ENCODE data around the gene NR5A1. TPM values are rescaled to one million over a fixed set of nuclear protein-coding genes. Genes with fewer than 3 reads are reported as not detected.

NR5A1 gene
- total RNA-seq, 1 donor from 2014 or later, result 0.12 TPM

- peaks cover 75% of the 10 kb centered on the region for H3K27me3 Mint-ChIP-seq
- no peaks in the 10 kb centered on the region for H3K36me3 Mint-ChIP-seq
- no peak overlapping the region for H3K4me3 Mint-ChIP-seq
- DNase-seq (ENCODE audit: extremely low spot score, unreplicated experiment), result no peak
- TF ChIP-seq CTCF (conservative IDR thresholded peaks at IDR 0.05), result no peak
- H3K27ac Mint-ChIP-seq, result no peak overlapping the region
- H3K4me1 Mint-ChIP-seq (ENCODE audit: unreplicated experiment), result peaks cover 4% of the 10 kb centered on the region
- no peaks in the 10 kb centered on the region for H3K9me3 Mint-ChIP-seq
These were observed 5.4 kb downstream of the NR5A1 start for GRCh38 chr9:124501771-124502320.

GRCh38 chr9:124500796-124501611 is 6.2 kb downstream of the NR5A1 start:
- no peak for TF ChIP-seq CTCF (conservative IDR thresholded peaks at IDR 0.05)
- H3K4me1 Mint-ChIP-seq (ENCODE audit: unreplicated experiment), result peaks cover 4% of the 10 kb centered on the region
- H3K27me3 Mint-ChIP-seq, result peaks cover 71% of the 10 kb centered on the region
- no peak for DNase-seq (ENCODE audit: extremely low spot score, unreplicated experiment)
- H3K4me3 Mint-ChIP-seq, result no peak overlapping the region
- no peaks in the 10 kb centered on the region for H3K9me3 Mint-ChIP-seq
- H3K27ac Mint-ChIP-seq, result no peak overlapping the region
- no peaks in the 10 kb centered on the region for H3K36me3 Mint-ChIP-seq

- Mint-ChIP-seq H3K27me3 (peaks cover 67% of the 10 kb centered on the region), H3K36me3 (no peaks in the 10 kb centered on the region)
These were observed 7.0 kb downstream of the NR5A1 start for GRCh38 chr9:124500028-124500795.

GRCh38 chr9:124499216-124499615 is 8.0 kb downstream of the NR5A1 start:
- TF ChIP-seq CTCF (conservative IDR thresholded peaks at IDR 0.05), result no peak
- no peak for DNase-seq (ENCODE audit: extremely low spot score, unreplicated experiment)
- Mint-ChIP-seq H3K4me3 (no peak overlapping the region), H3K27me3 (peaks cover 68% of the 10 kb centered on the region), H3K36me3 (no peaks in the 10 kb centered on the region), H3K4me1 (ENCODE audit: unreplicated experiment) (peaks cover 4% of the 10 kb centered on the region), H3K27ac (no peak overlapping the region), H3K9me3 (no peaks in the 10 kb centered on the region)

More at GRCh38 chr9:124500028-124500795, 7.0 kb downstream of the NR5A1 start:
- Mint-ChIP-seq H3K27ac (no peak overlapping the region), H3K4me3 (no peak overlapping the region), H3K4me1 (ENCODE audit: unreplicated experiment) (peaks cover 4% of the 10 kb centered on the region), H3K9me3 (no peaks in the 10 kb centered on the region)
- no peak for TF ChIP-seq CTCF (conservative IDR thresholded peaks at IDR 0.05)
- DNase-seq (ENCODE audit: extremely low spot score, unreplicated experiment), result no peak

- H3K27me3 Mint-ChIP-seq, result peaks cover 66% of the 10 kb centered on the region
- H3K27ac Mint-ChIP-seq, result no peak overlapping the region
- no peaks in the 10 kb centered on the region for H3K36me3 Mint-ChIP-seq
- H3K4me3 Mint-ChIP-seq, result no peak overlapping the region
- no peaks in the 10 kb centered on the region for H3K4me1 Mint-ChIP-seq (ENCODE audit: unreplicated experiment)
- DNase-seq (ENCODE audit: extremely low spot score, unreplicated experiment), result no peak
- TF ChIP-seq CTCF (conservative IDR thresholded peaks at IDR 0.05), result no peak
- H3K9me3 Mint-ChIP-seq, result no peaks in the 10 kb centered on the region
These were observed 8.6 kb downstream of the NR5A1 start for GRCh38 chr9:124498499-124499146.
